ENCODE results near the gene ACOT6.

DNA sequence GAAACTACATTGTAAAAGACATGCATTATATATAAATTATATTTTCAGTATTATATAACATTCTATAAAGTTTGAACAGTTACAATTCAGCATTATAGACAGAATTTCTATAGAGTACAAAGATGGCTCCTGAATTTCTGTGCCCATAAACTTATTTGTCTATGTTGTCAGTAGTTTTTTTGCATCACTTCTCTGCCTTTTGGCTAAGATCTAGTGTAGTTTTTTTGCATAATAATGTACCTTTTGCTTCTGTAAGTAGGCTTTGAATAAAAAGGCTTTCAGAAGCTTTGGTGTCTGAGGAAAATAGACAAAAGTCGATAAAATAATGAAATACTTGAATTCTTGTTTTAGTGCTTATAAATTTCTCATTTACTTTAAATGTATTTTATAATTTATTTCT, 43.5 kb downstream of the ACOT6 start:
- TF ChIP-seq, protein P1, sequence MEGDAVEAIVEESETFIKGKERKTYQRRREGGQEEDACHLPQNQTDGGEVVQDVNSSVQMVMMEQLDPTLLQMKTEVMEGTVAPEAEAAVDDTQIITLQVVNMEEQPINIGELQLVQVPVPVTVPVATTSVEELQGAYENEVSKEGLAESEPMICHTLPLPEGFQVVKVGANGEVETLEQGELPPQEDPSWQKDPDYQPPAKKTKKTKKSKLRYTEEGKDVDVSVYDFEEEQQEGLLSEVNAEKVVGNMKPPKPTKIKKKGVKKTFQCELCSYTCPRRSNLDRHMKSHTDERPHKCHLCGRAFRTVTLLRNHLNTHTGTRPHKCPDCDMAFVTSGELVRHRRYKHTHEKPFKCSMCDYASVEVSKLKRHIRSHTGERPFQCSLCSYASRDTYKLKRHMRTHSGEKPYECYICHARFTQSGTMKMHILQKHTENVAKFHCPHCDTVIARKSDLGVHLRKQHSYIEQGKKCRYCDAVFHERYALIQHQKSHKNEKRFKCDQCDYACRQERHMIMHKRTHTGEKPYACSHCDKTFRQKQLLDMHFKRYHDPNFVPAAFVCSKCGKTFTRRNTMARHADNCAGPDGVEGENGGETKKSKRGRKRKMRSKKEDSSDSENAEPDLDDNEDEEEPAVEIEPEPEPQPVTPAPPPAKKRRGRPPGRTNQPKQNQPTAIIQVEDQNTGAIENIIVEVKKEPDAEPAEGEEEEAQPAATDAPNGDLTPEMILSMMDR (IDR thresholded peaks at IDR 0.05): no peak
- TF ChIP-seq POLR2A (IDR thresholded peaks at IDR 0.05): no peak
